H1 (cell line): ENCODE results near the gene TFG. TPM values are rescaled to one million over a fixed set of nuclear protein-coding genes. Genes with fewer than 3 reads are reported as not detected.

Experiments used
- GABPA ChIP-seq: IDR thresholded peaks from 2 replicates; pipeline ENCODE4 v1.6.1; 2011; ENCODE audit warnings: mild to moderate bottlenecking, low read length, moderate library complexity, borderline replicate concordance; ENCODE audit not compliant: insufficient read depth
- YY1 ChIP-seq: IDR thresholded peaks from 2 replicates; pipeline ENCODE4 v1.6.1; 2011; ENCODE audit warnings: low read depth, mild to moderate bottlenecking, low read length
- polyA plus RNA-seq, 7 experiments: library from polyadenylated mRNA; depleted of rRNA in 3 of 7; stranded (reverse) in 5 of 7; unstranded in 2 of 7; fragments of >200 nt in 5 of 7; fragments of 200-250 nt in 2 of 7; gene quantifications; 1 replicate in 5 of 7; 2 replicates in 1 of 7; 4 replicates in 1 of 7; pipeline versions ENCODE4 v1.2.1 to v1.2.3, GENCODE V29; 2011 to 2013; ENCODE audit warnings: missing spikeins in 2 of 7, mixed read lengths in 2 of 7
- total RNA-seq: library from RNA; stranded (reverse); fragmentation: NEBNext Ultra II Directional; extraction: Animal tissue kit (Norgen Biotek cat#: 25700); gene quantifications from 2 replicates; pipeline ENCODE4 v1.2.1, GENCODE V29; 2021

The TFG gene
- total and polyA plus RNA-seq, 2 of the 8 experiments (the other 6 are each of a cell fraction or from before 2014, with no cell fraction given): 81.9 to 98.4 TPM

- TF ChIP-seq GABPA (no peak), YY1 (no peak)
Observed at GRCh38 chr3:100737334-100737733, 28.0 kb downstream of the TFG start (continued).
